IMR-90 (cell line): ENCODE measurements around the gene PADI2. TPM values are rescaled to one million over a fixed set of nuclear protein-coding genes. Genes with fewer than 3 reads are reported as not detected.

Experiments used
- ATAC-seq: fragments of 200-7000 bp; cut with Tn5 transposase; 2 replicates; pipeline ENCODE4 v1.9.1; 2020; ENCODE audit warnings: low read depth, mild to moderate bottlenecking, moderate library complexity
- BruUV-seq: library from RNA; stranded (reverse); fragments of 400-500 nt; replicated peaks from 2 replicates; lab custom pipeline; 2021; lab: Mats Ljungman, UMichigan
- CTCF ChIA-PET: fragments of 300-600 bp; formaldehyde crosslinking; extraction: SDS; loops from one replicate; lab custom pipeline; 2021; ENCODE audit warnings: antibody characterized with exemption; lab: Yijun Ruan, JAX
- POLR2A ChIA-PET: fragments of 300-600 bp; sonication (Branson Sonifier 250); formaldehyde crosslinking; loops from one replicate; lab custom pipeline; 2022; ENCODE audit warnings: antibody characterized with exemption; ENCODE audit not compliant: unreplicated experiment; lab: Charles Lee
- DNase-seq: peaks from one replicate; pipeline ENCODE4 v3.0.0; 2013
- H2AFZ ChIP-seq: replicated peaks from 2 replicates; pipeline ENCODE3; 2013; ENCODE audit warnings: low read length, mild to moderate bottlenecking; ENCODE audit not compliant: poor library complexity
- H2AK5ac ChIP-seq: 2 replicates; pipeline ENCODE4 v1.6.1; 2013; ENCODE audit warnings: low read depth, low read length, inconsistent platforms
- H2AK9ac ChIP-seq: replicated peaks from 2 replicates; pipeline ENCODE3; 2013; ENCODE audit warnings: mild to moderate bottlenecking, low read depth, low read length, moderate library complexity; ENCODE audit not compliant: poor library complexity
- H2BK120ac ChIP-seq: 2 replicates; pipeline ENCODE4 v1.6.1; 2013; ENCODE audit warnings: low read depth, low read length, inconsistent platforms
- H2BK15ac ChIP-seq: 3 replicates; pipeline ENCODE4 v1.6.1; 2013; ENCODE audit warnings: low read depth, low read length, inconsistent platforms
- H2BK20ac ChIP-seq: 2 replicates; pipeline ENCODE4 v1.6.1; 2013; ENCODE audit warnings: low read depth, mild to moderate bottlenecking, inconsistent platforms, low read length, moderate library complexity
- H2BK5ac ChIP-seq: 2 replicates; pipeline ENCODE4 v1.6.1; 2013; ENCODE audit warnings: mild to moderate bottlenecking, low read depth, low read length, inconsistent platforms; ENCODE audit not compliant: poor library complexity, severe bottlenecking
- H3K14ac ChIP-seq: replicated peaks from 2 replicates; pipeline ENCODE4 v1.6.1; 2013; ENCODE audit warnings: low read depth, low read length, inconsistent platforms
- H3K18ac ChIP-seq: 2 replicates; pipeline ENCODE4 v1.6.1; 2013; ENCODE audit warnings: low read depth, low read length, control low read depth
- H3K23ac ChIP-seq: 2 replicates; pipeline ENCODE4 v1.6.1; 2013; ENCODE audit warnings: low read depth, low read length, inconsistent platforms
- H3K27ac ChIP-seq: 2 replicates; pipeline ENCODE4 v1.5.1; 2013; ENCODE audit warnings: mild to moderate bottlenecking, control low read depth, low read length; ENCODE audit not compliant: insufficient read depth
- H3K27me3 ChIP-seq: 2 replicates; pipeline ENCODE4 v1.6.1; 2013; ENCODE audit warnings: low read length; ENCODE audit not compliant: control insufficient read depth, insufficient read depth
- H3K36me3 ChIP-seq: 2 replicates; pipeline ENCODE4 v1.6.1; 2013; ENCODE audit warnings: low read length, mixed read lengths; ENCODE audit not compliant: control insufficient read depth, insufficient read depth
- H3K4ac ChIP-seq: 2 replicates; pipeline ENCODE4 v1.6.1; 2013; ENCODE audit warnings: low read depth, low read length, inconsistent platforms
- H3K4me1 ChIP-seq: 2 replicates; pipeline ENCODE4 v1.6.1; 2013; ENCODE audit warnings: low read length, mixed read lengths; ENCODE audit not compliant: control insufficient read depth, insufficient read depth
- H3K4me2 ChIP-seq: 2 replicates; pipeline ENCODE4 v1.6.1; 2013; ENCODE audit warnings: low read depth, mild to moderate bottlenecking, control low read depth, low read length, moderate library complexity
- H3K4me3 ChIP-seq: 2 replicates; pipeline ENCODE4 v1.5.1; 2013; ENCODE audit warnings: low read depth, mild to moderate bottlenecking, control low read depth, low read length, moderate library complexity; ENCODE audit not compliant: insufficient read depth
- H3K56ac ChIP-seq: 2 replicates; pipeline ENCODE4 v1.6.1; 2013; ENCODE audit warnings: low read length, inconsistent platforms; ENCODE audit not compliant: insufficient read depth; ENCODE audit errors: extremely low read depth
- H3K79me1 ChIP-seq, 2 experiments: 2 replicates each; pipeline ENCODE4 v1.6.1; 2013; ENCODE audit warnings: low read length in 2 of 2, inconsistent platforms in 1 of 2, low read depth in 1 of 2
- H3K9ac ChIP-seq: 2 replicates; pipeline ENCODE4 v1.6.1; 2013; ENCODE audit warnings: low read depth, low read length, control low read depth
- H3K9me1 ChIP-seq: 2 replicates; pipeline ENCODE4 v1.6.1; 2013; ENCODE audit warnings: low read length, inconsistent platforms; ENCODE audit not compliant: insufficient read depth
- H3K9me3 ChIP-seq: 2 replicates; pipeline ENCODE4 v1.6.1; 2013; ENCODE audit warnings: low read length; ENCODE audit not compliant: control insufficient read depth, insufficient read depth
- H4K20me1 ChIP-seq: 2 replicates; pipeline ENCODE4 v1.6.1; 2013; ENCODE audit warnings: low read length, inconsistent platforms; ENCODE audit not compliant: insufficient read depth
- H4K5ac ChIP-seq: 2 replicates; pipeline ENCODE4 v1.6.1; 2013; ENCODE audit warnings: mild to moderate bottlenecking, low read depth, low read length, control low read depth
- H4K8ac ChIP-seq, 2 experiments: 2 replicates each; pipeline ENCODE4 v1.6.1; 2013; ENCODE audit warnings: low read depth in 2 of 2, low read length in 2 of 2, control low read depth in 1 of 2, inconsistent platforms in 1 of 2
- H4K91ac ChIP-seq: 2 replicates; pipeline ENCODE4 v1.6.1; 2013; ENCODE audit warnings: low read depth, low read length, inconsistent platforms; ENCODE audit not compliant: insufficient read depth
- BHLHE40 ChIP-seq: fragments of 150-350 bp; IDR thresholded peaks from 2 replicates; pipeline ENCODE4 v1.6.1; 2016; ENCODE audit warnings: mild to moderate bottlenecking, low read depth, low read length
- CEBPB ChIP-seq: IDR thresholded peaks from 2 replicates; pipeline ENCODE4 v1.6.1; 2012; ENCODE audit warnings: low read depth, low read length, improper control_type of control experiment
- CHD1 ChIP-seq: IDR thresholded peaks from 2 replicates; pipeline ENCODE4 v1.6.1; 2012; ENCODE audit warnings: low read depth, low read length, improper control_type of control experiment
- CTCF ChIP-seq: conservative IDR thresholded peaks from 2 replicates; pipeline ENCODE4 v1.5.1; 2012; ENCODE audit warnings: mild to moderate bottlenecking, low read depth, low read length, improper control_type of control experiment
- ELK1 ChIP-seq: fragments of 150-350 bp; IDR thresholded peaks from 2 replicates; pipeline ENCODE4 v1.6.1; 2016; ENCODE audit warnings: low read depth, mild to moderate bottlenecking, low read length, moderate library complexity, borderline replicate concordance
- FOS ChIP-seq: fragments of 150-350 bp; IDR thresholded peaks from 2 replicates; pipeline ENCODE4 v1.6.1; 2016; ENCODE audit warnings: low read depth, low read length
- MAFK ChIP-seq: IDR thresholded peaks from 2 replicates; pipeline ENCODE4 v1.6.1; 2012; ENCODE audit warnings: low read depth, low read length, improper control_type of control experiment
- MXI1 ChIP-seq: IDR thresholded peaks from 2 replicates; pipeline ENCODE4 v1.6.1; 2012; ENCODE audit warnings: low read depth, mild to moderate bottlenecking, low read length, moderate library complexity, borderline replicate concordance
- NFE2L2 ChIP-seq: fragments of 150-350 bp; IDR thresholded peaks from 2 replicates; pipeline ENCODE4 v1.6.1; 2016; ENCODE audit warnings: low read depth, mild to moderate bottlenecking, low read length
- POLR2A ChIP-seq: IDR thresholded peaks from 2 replicates; pipeline ENCODE4 v1.6.1; 2012; ENCODE audit warnings: mild to moderate bottlenecking, low read depth, low read length
- RAD21 ChIP-seq: IDR thresholded peaks from 2 replicates; pipeline ENCODE4 v1.6.1; 2012; ENCODE audit warnings: low read length, improper control_type of control experiment
- RFX5 ChIP-seq: IDR thresholded peaks from 2 replicates; pipeline ENCODE4 v1.8.0; 2012; ENCODE audit warnings: low read depth, mild to moderate bottlenecking, low read length, moderate library complexity
- SMC3 ChIP-seq: fragments of 150-350 bp; IDR thresholded peaks from 2 replicates; pipeline ENCODE4 v1.6.1; 2016; ENCODE audit warnings: low read depth, mild to moderate bottlenecking, antibody characterized with exemption, low read length, moderate library complexity
- USF2 ChIP-seq: fragments of 150-350 bp; IDR thresholded peaks from 2 replicates; pipeline ENCODE4 v1.6.1; 2017; ENCODE audit warnings: mild to moderate bottlenecking, antibody characterized with exemption, low read length, low read depth
- WGBS, 2 experiments: methylation state at CpG; one replicate each; pipeline versions ENCODE4 v1.1.5 to v1.1.7; 2013; ENCODE audit warnings: missing lambda C conversion rate in 2 of 2; ENCODE audit not compliant: insufficient read length in 1 of 2; ENCODE audit errors: extremely low coverage in 2 of 2; 5-methylcytosine and 5-hydroxymethylcytosine counted together
- dilution Hi-C: fragments of 300-500 bp; cut with HindIII; formaldehyde crosslinking; loops from one replicate; pipeline ENCODE4 v1.14.3; 2018; ENCODE audit warnings: low sequenced_read_pairs; ENCODE audit not compliant: unreplicated experiment
- in situ Hi-C: fragments of 300-500 bp; cut with MboI; formaldehyde crosslinking; loops from 3 replicates; pipeline ENCODE4 v1.14.3; 2019; ENCODE audit warnings: low sequenced_read_pairs, inconsistent platforms, mixed read lengths
- intact Hi-C: fragments of 100-400 bp; cut with micrococcal nuclease; formaldehyde crosslinking; loops from 2 replicates; pipeline ENCODE4 v1.10.0; 2022
- polyA plus RNA-seq, 3 experiments: library from polyadenylated mRNA; depleted of rRNA; stranded (reverse); fragments of >200 nt; gene quantifications; 2 replicates each; pipeline ENCODE4 v1.2.3, GENCODE V29; 2012; ENCODE audit warnings: low replicate concordance in 1 of 3
- total RNA-seq: library from RNA; depleted of rRNA; stranded (reverse); fragments of >200 nt; gene quantifications from 2 replicates; pipeline ENCODE4 v1.2.3, GENCODE V29; 2012

PADI2 gene
- total and polyA plus RNA-seq, 2 of the 4 experiments (the other 2 are of a cell fraction): not detected

- in situ Hi-C loops (no loop called here), intact Hi-C loops (no loop called here), dilution Hi-C loops (no loop called here)
- POLR2A ChIA-PET: no interaction called here
- Histone ChIP-seq H3K79me1 (no peaks in the 10 kb centered on the region), H3K9me1 (peaks cover 8% of the 10 kb centered on the region; the same call in 1 of the 2 replicates), H2AFZ (peak overlapping the region; percentile 58), H3K36me3 (no peaks in the 10 kb centered on the region), H3K23ac (no peak overlapping the region), H2BK15ac (0 out of 3 replicates have a peak overlapping the region, but pooled peaks have one; percentile 83), H4K8ac (no peak overlapping the region), H3K4me3 (no peak overlapping the region), H3K27ac (no peak overlapping the region), H4K20me1 (no peaks in the 10 kb centered on the region), H2AK9ac (no peak overlapping the region), H3K4me1 (peaks cover under 1% of the 10 kb centered on the region), H2BK20ac (no peak overlapping the region), H4K91ac (no peak overlapping the region), H3K56ac (no peak overlapping the region), H3K14ac (no peak overlapping the region), H3K9ac (no peak overlapping the region), H3K27me3 (peaks cover 10% of the 10 kb centered on the region; the same call in 1 of the 2 replicates), H3K18ac (no peak overlapping the region), H3K4me2 (no peak overlapping the region), H3K4ac (no peak overlapping the region), H4K5ac (no peak overlapping the region), H2BK120ac (no peak overlapping the region; the same call in 1 of the 2 replicates), H2BK5ac (no peak overlapping the region), H2AK5ac (no peak overlapping the region), H3K9me3 (no peaks in the 10 kb centered on the region)
- ATAC-seq: no peak
- TF ChIP-seq NFE2L2: no peak
- no peak for TF ChIP-seq RFX5
- no peak for TF ChIP-seq MXI1
- no peak for TF ChIP-seq SMC3
- no peak for TF ChIP-seq POLR2A
- no peak for TF ChIP-seq RAD21
- no peak for TF ChIP-seq ELK1
- TF ChIP-seq MAFK: no peak
- no peak for TF ChIP-seq USF2
- no peak for TF ChIP-seq CHD1
- no peak for TF ChIP-seq FOS
- no peak for TF ChIP-seq CTCF
- no peak for TF ChIP-seq CEBPB
- TF ChIP-seq BHLHE40: no peak
- WGBS, 2 experiments: 42% methylated on average over 3 of the region's 4 CpGs; no CpG with 5 or more reads in 1 of the 2 experiments
- CTCF ChIA-PET: no interaction called here
- no peak for DNase-seq
- no TSS peak for BruUV-seq
Measured at GRCh38 chr1:17134034-17134433, 14.8 kb upstream of the PADI2 start.
